Left lobe of liver (tissue), 2 donors: ENCODE measurements around the gene CREBBP. TPM values are rescaled to one million over a fixed set of nuclear protein-coding genes. Genes with fewer than 3 reads are reported as not detected.
A peak's percentile ranks its signal among the peaks of the same experiment; 100 is the strongest.
"Not testable (repeated sequence)": the region's sequence is repeated elsewhere in the genome, so short reads cannot be mapped to it uniquely, and the experiment has no call there.

Experiments used
- ATAC-seq: fragments of 200-7000 bp; cut with Tn5 transposase; one replicate; pipeline ENCODE4 v1.9.1; 2020; ENCODE audit warnings: mild to moderate bottlenecking, moderate library complexity
- DNase-seq: peaks from one replicate; pipeline ENCODE4 v3.0.0-alpha.2; 2020; ENCODE audit warnings: low spot score
- total RNA-seq: library from RNA; stranded (reverse); gene quantifications from one replicate; pipeline ENCODE4 v1.2.1, GENCODE V29; 2021
- donor health status: DM: no; HTN: no; CAD: no; lungs with moderate emphysema.
- donor health status: DM: no; HTN: yes; CAD: no.

The CREBBP gene
- total RNA-seq, 1 donor from 2014 or later = 30.3 TPM

- ATAC-seq (no peak), DNase-seq (no peak)
These were observed 155.2 kb downstream of the CREBBP start for GRCh38 chr16:3725276-3725675.

GRCh38 chr16:3722508-3722907 is 158.0 kb downstream of the CREBBP start:
- no peak for DNase-seq

DNA sequence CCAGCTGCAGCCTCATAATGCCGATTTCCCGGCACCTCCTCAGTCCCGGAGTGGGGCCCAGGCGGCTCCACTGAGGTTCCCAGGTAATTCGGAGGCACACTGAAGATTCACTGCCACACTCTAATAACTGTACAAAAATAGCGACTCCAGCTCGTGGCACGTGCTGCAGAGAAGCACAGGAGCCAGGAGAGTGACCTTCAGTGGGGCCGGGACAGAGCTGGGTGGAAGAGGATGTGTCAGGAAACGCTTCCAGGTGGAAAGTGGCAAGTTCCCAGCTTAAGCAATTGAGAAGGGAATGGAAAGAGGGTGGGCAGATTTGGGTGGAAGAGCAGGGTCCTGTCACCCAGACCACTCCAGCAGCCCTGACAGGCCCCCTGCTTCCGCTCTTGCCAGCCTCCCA is 160.1 kb downstream of the CREBBP start:
- no peak for DNase-seq
- no peak for ATAC-seq

More at GRCh38 chr16:3722508-3722907, 158.0 kb downstream of the CREBBP start:
- ATAC-seq = no peak

DNA sequence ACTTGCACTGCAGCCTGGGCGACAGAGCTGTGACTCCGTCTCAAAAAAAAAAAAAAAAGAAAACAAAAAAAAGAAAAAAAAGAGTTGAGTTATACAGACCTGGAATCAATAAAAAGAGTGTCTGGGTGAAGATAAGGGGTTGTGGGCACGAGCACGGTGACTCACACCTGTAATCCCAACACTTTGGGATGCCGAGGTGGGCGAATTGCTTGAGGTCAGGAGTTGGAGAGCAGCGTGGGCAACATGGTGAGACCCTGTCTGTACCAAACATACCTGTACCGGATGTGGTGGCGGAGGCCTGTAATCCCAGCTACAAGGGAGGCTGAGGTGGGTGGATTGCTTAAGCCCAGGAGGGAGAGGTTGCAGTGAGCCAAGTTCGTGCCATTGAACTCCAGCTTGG is 161.9 kb downstream of the CREBBP start:
- ATAC-seq (no peak), DNase-seq (no peak)

DNA sequence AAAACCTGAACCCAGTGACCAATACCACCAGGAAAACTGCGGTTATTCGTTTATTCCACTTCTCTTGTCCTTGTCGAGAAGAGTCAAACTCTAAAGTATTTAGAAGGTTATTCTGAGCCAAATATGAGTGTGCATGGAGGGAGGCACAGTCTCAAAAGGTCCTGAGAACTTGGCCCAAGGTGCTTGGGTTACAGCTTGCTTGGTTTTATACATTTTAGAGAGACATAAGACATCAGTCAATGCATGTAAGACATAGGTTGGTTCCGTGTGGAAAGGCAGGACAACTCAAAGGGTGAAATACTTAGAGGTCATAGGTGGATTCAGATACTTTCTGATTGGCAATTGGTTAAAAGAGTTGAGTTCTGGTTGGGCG is 162.5 kb downstream of the CREBBP start:
- ATAC-seq (no peak), DNase-seq (no peak)

DNA sequence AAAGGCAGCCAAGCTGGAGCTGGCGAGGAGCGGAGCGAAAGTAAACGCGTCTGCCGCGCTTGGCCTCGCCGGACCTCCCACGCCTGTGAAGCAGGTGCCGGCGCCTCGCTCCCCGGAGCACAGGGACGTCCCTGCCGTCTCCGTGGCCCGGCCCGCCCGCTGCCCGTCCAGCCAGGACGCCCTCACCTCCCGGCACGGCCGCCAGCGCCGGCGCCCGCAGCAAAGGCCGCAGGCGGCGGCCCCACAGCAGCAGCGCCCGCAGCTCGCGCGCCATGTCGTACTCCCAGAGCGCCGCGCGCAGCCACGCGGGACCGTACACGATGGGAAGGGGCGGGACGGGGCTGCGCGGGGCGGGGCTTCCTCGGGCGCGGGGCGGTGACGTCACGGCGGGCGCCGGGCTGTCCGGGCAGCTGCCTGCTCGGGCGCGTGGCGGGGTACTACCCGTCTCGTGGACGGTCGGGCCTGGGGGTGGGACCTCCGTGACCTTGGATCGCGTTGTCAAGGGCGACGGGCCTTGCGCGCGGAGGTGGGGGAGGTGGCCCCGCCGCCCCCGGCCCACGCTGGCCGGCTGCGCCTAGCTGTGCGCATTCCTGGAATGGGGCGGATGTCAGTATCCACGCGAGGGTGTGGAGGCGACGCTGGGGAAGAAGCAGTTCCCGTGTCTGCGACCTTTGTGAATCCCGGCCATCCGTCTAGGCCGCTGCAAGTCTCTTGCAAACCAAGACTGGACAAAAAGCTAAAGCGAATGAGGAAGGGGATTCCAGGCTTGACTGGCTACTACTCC is 163.1 kb downstream of the CREBBP start, which contains the start of gene TRAP1:
Gene TRAP1, minus strand, starts transcription at position 290 of the 784 bp plus-strand sequence. Its CDS starts 16 bp downstream, at position 274.
- peak; percentile 92 for DNase-seq
- ATAC-seq = peak; percentile 96

DNA sequence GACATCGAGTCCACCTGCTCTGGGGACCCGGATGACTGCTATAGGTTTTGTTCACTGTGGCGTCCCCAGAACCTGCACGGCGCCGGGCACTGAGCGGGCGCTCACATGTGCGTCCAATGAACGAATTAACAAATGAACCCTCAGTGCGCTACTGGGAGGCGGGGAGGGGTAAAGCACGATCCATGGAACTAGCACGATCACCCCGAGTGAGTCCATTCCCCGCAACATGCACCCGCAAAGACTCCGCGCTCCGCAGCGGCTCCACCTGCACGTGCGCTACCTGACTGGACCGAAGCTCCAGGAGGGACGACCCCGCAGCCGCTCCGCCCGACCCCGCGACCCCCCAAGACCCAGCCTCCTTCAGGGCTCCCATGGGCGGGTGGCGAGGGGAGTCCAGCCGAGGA is 163.7 kb downstream of the CREBBP start:
- peak; percentile 66 for ATAC-seq
- DNase-seq = no peak

DNA sequence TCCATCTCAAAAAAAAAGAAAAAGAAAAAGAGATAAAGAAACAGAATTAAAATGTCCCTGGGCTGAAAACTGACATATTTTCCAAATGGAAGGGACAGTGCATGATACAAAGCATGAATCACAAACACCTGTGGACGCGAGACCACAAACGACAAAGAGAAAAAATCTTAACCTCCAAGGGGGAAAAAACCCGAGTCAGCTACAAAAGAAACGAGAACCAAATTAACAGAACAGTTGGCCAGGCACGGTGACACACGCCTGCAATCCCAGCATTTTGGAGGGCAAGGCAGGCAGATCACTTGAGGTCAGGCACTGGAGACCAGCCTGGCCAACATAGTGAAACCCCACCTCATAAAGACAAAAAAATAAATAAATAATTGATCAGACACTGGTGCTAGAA is 165.1 kb downstream of the CREBBP start:
- no peak for DNase-seq
- no peak for ATAC-seq

GRCh38 chr16:3714378-3714777 is 166.1 kb downstream of the CREBBP start:
- not testable (repeated sequence) for DNase-seq, ATAC-seq

GRCh38 chr16:3713587-3714242 is 166.8 kb downstream of the CREBBP start:
- ATAC-seq (no peak), DNase-seq (no peak)

- ATAC-seq (no peak), DNase-seq (no peak)
These were observed 167.6 kb downstream of the CREBBP start for GRCh38 chr16:3712861-3713372.

- no peak for ATAC-seq
These were observed 174.1 kb downstream of the CREBBP start for GRCh38 chr16:3706253-3707012.

DNA sequence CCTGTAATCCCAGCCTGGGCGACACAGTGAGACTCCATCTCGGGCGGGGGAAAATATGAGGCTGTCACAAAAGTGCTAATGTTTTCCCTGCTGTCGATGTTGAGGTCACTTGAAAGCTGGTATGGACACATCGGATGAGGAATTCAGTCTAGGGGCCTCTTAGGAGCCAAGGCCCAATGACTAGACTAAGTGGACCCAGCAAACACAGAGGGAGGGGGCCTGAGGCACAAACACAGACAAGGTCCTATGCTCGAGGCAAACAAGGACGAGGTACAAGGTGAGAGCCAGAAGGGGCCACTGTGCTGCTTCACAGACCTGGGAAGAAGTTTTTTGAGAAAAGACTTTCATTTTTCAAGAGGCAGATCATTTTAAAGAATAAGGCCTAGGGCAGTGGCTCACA is 178.4 kb downstream of the CREBBP start:
- ATAC-seq (no peak), DNase-seq (no peak)

More at GRCh38 chr16:3706253-3707012, 174.1 kb downstream of the CREBBP start:
- no peak for DNase-seq

DNA sequence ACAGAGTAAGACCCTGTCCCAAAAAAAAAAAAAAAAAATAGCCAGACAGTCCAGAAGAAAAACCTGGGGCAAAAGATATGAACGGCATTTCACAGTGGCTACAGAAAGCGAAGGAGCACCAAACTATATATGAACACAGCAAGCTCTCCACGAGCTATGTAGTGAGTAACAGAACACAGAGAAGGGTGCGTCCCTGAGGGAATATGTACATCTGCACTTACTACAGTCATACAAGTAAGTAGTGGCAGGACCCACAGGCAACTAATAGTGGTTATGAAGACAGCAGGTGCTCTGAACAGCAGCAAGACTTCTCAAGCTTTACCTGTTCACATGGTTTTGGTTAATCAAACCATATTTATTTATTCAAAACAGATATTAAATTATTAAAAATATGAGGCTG is 179.0 kb downstream of the CREBBP start:
- DNase-seq (no peak), ATAC-seq (no peak)

DNA sequence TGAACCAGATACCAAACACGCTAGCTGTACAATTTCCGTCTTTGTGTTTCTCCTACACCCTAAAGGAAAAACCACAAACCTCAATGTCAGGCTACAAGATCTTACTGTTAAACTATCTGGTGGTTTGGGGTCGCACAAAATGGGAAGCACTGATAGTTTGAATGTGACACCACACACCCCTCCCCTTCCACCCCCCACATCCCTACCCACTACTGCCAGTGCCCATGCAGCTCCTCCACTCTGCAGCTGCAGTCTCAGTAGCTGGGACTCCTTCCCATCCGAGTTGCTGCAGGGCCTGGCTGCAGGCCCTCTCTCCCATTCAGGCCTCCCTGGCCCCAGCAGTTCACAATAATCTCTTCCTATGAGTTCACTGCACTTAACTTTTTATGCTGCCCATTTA is 181.6 kb downstream of the CREBBP start:
- no peak for DNase-seq
- ATAC-seq = no peak

DNA sequence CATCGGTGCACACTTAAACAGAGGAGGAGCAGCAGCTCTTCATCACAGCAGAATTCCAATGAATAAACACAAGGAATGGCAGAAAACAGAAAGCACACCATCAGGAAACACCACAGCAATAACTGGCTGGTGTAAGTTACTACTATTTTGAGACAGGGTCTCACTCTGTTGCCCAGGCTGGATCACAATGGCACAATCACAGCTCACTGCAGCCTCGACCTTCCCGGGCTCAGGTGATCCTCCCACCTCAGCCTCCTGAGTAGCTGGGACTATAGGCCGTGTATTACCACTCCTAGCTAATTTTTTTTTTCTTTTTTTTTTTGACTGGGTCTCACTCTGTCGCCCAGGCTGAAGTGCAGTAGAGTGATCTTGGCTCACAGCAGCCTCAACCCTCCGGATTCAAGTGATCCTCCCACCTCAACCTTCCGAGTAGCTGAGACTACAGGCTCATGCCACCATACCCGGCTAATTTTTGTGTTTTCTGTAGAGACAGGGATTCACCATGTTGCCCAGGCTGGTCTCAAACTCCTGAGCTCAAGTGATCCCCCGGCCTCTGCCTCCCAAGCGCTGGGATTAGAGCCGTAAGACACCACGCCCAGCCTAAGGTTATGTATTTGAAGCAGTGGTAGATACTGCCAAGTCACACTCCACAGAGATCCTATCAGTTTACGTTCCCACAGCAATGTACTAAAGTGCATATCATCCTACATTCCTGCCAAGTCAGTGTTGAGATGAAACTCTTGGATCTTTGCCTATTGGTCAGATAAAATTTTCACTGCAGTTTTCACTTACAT is 183.9 kb downstream of the CREBBP start:
- peak; percentile 67 for ATAC-seq
- no peak for DNase-seq

GRCh38 chr16:3695610-3696369 is 184.7 kb downstream of the CREBBP start:
- DNase-seq = peak; percentile 94
- peak; percentile 86 for ATAC-seq

DNA sequence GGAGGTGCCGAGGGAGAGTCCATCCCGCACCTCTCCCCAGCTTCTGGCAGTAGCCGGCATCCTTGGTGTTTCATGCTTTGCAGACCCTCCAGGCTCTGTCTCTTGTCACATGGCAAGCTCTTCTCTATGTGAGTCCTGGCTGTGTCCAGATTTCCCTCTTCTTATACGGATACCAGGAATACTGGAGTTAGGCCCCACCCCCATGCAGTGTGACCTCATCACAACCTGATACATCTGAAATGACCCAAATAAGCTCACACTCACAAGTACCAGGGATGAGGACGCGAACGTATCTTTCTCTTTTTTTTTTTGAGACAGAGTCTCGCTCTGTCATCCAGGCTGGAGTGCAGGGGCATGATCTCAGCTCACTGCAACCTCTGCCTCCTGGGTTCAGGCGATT is 186.5 kb downstream of the CREBBP start:
- DNase-seq = no peak
- ATAC-seq = no peak

- DNase-seq = no peak
- no peak for ATAC-seq
These were observed 188.8 kb downstream of the CREBBP start for GRCh38 chr16:3691761-3692160.
